C4-2B (cell line): ENCODE data around the gene SPTLC1.
"Not testable (repeated sequence)": the region's sequence is repeated elsewhere in the genome, so short reads cannot be mapped to it uniquely, and the experiment has no call there.

Experiments used
- CTCF ChIP-seq: fragments of 450-650 bp; conservative IDR thresholded peaks from 2 replicates; pipeline ENCODE4 v1.5.1; 2017; ENCODE audit warnings: mild to moderate bottlenecking
- ZFX ChIP-seq: fragments of 450-650 bp; IDR thresholded peaks from 2 replicates; pipeline ENCODE4 v1.6.1; 2017

GRCh38 chr9:92132913-92133312, 17.7 kb upstream of the SPTLC1 start:
- TF ChIP-seq CTCF, ZFX: not testable (repeated sequence)
